Activated CD4-positive, alpha-beta T cell treated with anti-CD3 and anti-CD28 coated beads, Interleukin-2, amount 50 U/mL, for 24 hours (primary cell): Measurements from ENCODE around the gene FNDC3B.

Experiments
- DNase-seq, 2 donors: peaks; one replicate each; pipeline ENCODE4 v3.0.0-alpha.2; 2020; ENCODE audit warnings: low read depth in 1 of 2, low spot score in 1 of 2

Gene FNDC3B

DNA sequence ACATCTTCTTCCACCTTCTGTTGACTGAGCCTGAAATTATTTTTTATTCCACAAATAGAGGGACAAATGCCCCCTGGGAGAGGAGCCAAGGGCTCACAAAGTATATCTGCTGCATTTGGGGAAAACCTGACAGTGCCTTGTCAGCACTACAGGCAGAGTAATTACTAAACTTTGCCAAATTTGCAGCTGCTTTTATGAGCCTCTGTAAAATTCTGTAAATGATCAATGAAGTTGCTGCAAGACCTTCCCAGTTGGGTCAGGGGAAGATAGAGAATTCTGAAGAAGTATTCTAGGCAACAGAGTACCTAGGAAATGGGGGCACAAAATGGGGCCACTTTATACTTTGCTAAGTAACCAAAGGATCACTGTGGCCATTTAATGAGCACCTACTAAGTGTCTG, 398.3 kb downstream of the FNDC3B start:
- no peak for DNase-seq

DNA sequence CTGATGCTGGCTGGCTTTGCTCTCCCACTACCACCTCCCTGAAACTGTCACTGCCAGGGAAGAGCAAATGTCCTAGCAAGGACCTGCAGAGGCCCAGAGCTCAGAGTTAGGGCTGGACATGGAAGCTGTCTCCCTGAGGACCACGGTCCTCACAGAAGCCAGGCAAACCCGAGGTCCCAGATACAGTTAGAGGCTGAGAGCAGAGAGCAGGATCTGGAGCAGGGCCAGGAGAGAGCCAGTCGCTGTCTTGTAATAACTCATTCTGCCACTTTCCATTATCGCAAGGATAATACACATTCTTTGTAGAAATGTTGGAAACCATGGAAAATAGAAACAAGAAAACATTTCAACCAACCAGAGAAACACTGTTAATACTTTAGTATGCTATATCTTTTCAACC, 398.8 kb downstream of the FNDC3B start:
- DNase-seq: no peak

DNA sequence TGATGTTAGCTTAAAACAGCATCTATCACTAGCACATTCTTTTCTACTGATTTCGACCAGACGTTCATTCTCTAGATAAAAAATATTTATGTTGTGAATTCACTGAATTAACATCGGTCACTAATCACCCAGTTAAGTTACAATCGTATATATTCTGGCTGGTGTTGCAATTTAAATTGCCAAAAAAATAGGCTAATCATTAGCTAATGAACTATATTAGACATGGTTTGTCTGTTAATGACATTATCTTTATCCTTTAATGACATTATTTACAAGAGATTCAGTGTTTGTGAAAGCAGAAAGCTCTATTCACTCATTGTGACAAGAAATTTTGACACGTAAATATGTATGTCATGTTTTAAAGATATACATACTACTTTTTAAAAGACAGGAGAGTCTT, 402.2 kb downstream of the FNDC3B start:
- DNase-seq: no peak

GRCh38 chr3:172442606-172443005, 403.2 kb downstream of the FNDC3B start:
- DNase-seq: no peak

DNA sequence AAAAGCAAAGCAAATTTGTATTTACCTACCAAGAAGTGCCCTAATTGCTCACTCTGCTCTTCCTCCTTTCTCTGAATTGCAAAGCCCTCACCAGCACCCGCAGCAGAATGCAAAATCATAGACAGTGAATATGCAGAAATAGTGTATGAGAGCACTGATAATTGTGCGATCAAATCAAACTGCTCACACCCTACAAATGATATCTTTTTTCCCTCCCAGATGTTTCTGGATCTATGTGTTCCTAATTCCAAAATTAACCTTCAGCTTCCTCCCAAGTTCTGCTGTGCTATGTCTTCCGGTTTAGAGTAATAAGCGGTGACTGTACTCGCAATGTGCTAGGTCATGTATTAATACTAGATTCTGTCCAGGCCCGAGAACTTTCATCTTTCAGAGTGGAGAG, 405.4 kb downstream of the FNDC3B start:
- no peak for DNase-seq

- no peak for DNase-seq
Observed at GRCh38 chr3:172446198-172446597, 406.8 kb downstream of the FNDC3B start.

DNA sequence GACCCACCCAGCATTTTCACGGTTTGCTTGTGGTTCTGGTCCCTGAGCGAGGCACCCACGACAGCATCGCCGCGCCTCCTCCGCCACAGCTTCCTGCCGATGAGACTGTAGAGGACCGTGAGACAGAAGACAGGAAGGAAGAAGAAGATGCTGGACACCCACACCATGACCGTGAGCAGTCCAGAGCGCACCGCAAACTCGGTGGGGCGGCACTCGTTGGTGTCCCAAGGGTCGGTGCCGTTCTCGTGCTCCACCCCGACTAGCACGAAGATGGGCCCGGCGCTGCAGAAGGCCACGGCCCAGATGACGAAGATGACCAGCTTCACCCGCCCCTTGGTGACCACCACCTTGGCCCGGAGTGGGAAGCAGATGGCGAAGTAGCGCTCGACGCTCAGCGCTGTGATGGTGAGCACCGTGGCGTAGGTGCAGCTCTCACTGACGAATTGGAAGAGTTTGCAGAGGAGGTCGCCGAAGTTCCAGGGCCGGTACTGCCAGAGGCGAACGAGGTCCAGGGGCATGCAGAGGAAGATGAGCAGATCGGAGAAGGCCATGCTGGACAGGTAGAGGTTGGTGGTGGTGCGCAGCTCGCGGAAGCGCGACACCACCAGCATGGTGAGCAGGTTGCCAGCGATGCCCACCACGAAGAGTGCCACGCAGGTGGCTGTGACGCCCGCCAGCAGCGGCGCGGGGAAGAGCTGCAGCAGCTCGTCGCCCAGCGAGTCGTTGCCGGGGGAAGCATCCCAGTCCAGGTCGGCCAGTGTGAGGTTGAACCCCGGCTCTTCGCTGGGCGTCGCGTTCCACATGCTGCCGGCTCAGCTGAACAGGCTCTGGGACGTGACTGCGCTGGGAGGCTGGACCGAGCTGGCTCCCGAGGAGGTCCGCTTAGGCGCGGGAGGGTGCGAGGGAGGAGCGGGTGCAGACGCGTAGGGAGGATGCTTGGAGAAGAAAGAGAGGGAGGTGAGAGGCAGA, 408.5 kb downstream of the FNDC3B start, which contains the start of gene GHSR:
Gene GHSR, minus strand, starts transcription at position 846 of the 969 bp plus-strand sequence. Its CDS starts 43 bp downstream, at position 803.
- no peak for DNase-seq

DNA sequence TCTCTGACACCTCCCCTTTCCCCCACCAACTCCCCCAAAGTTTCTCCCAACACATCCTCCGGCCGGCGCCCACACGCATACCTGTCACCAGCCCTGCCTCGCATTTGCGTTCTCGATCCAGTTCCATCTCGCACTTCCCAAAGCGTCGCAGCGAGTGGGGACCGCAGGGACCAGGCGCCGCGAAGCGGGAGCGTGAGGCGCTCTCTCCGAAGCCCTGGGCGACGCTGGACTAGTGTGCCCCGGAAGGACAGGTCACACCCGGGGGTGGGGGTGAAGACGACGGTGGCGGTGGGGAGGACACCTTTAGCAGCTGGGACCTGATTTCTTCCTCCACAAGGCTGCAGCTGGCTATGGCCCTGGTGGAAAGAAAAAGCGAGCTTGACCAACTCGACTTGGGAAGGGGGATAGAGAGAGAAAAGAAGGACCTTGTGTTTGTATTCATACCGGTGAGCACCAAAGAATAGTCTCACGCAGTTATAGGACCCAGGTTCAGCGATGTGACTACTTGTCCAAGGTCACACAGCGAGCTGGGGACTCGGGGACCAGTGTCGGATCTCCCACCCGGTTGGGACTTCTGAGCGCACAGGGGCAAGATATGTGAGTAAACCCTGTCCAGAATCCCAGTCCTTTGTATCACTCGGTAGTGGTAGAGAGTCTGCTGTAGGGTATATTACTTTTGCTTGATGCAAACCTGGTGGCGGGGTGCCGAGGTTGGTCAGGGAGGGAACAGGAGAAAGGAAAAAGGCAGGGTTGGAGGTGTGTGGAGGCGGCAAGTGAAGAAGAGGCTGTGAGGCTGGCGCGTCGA, 409.5 kb downstream of the FNDC3B start:
- DNase-seq: no peak

DNA sequence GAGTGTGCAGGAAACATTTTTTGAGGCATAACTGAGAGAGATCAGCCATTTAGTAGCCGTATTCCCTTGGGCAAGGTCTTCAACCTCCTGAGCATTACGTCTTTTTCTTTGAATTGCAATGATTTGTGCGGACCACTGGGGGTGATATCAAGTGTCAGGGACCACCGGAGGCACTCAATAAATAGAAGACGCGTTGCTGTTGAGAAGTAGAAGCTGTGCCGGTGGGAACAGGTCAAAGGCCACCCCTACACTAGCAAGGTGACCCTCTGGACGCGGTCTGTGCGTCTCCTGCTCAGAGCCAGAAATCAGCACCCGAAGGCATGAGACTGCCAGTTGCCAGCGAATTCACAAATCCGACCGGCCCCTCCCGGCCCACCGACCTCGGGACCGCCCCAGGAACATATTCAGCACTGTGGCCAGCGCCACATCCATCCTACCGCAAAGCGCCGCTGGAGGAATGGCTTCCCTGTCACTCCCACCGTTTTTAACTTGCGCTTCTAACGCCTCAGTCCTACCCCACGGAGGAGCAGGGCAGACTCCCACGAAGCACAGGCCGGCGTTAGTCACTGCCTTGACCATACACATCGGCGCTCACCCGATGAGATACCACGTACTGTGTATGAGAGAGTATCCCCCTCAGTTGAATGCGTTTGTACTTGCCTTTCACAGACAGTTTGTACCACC, 410.2 kb downstream of the FNDC3B start:
- no peak for DNase-seq
